Activated naive CD4-positive, alpha-beta T cell treated with anti-CD3 and anti-CD28 coated beads for 36 hours (primary cell): ENCODE data around the gene FAM169A. TPM values are rescaled to one million over a fixed set of nuclear protein-coding genes. Genes with fewer than 3 reads are reported as not detected.
"Not testable (repeated sequence)": the region's sequence is repeated elsewhere in the genome, so short reads cannot be mapped to it uniquely, and the experiment has no call there.

Source experiments
- CTCF ChIA-PET: fragments of 350-600 bp; sonication (Branson Sonifier 250); formaldehyde crosslinking; loops from one replicate; lab custom pipeline; 2021; ENCODE audit warnings: antibody characterized with exemption; lab: Charles Lee
- DNase-seq: peaks from one replicate; pipeline ENCODE4 v3.0.0-alpha.2; 2020
- H3K27ac Mint-ChIP-seq: one replicate; pipeline ENCODE4 v1.8.0; 2021; ENCODE audit warnings: mild to moderate bottlenecking, mixed read lengths
- H3K27me3 Mint-ChIP-seq: one replicate; pipeline ENCODE4 v1.8.0; 2021; ENCODE audit warnings: low read depth, mixed read lengths
- H3K36me3 Mint-ChIP-seq: one replicate; pipeline ENCODE4 v1.8.0; 2021; ENCODE audit warnings: low read depth, mixed read lengths
- H3K4me1 Mint-ChIP-seq: one replicate; pipeline ENCODE4 v1.8.0; 2021; ENCODE audit warnings: low read depth, mixed read lengths
- H3K4me3 Mint-ChIP-seq: one replicate; pipeline ENCODE4 v1.8.0; 2021; ENCODE audit warnings: mild to moderate bottlenecking, moderate library complexity, mixed read lengths
- H3K9me3 Mint-ChIP-seq: one replicate; pipeline ENCODE4 v1.8.0; 2021; ENCODE audit warnings: mixed read lengths
- intact Hi-C: fragments of 100-400 bp; cut with micrococcal nuclease; formaldehyde crosslinking; loops from one replicate; pipeline ENCODE4 v1.15.1; 2023
- total RNA-seq, 2 experiments: library from RNA; stranded (reverse); gene quantifications; one replicate each; pipeline ENCODE4 v1.2.3, GENCODE V29; 2021

FAM169A gene
- 10 to 100 TPM in 1 of 2 experiments, 1 to 10 TPM in 1; 9.3 to 10.7 TPM for total RNA-seq

GRCh38 chr5:74865804-74866595 is at the start of gene FAM169A:
TSS of gene FAM169A (minus strand) at chr5:74866387. CDS start at chr5:74841676, 24,711 bp downstream.
- intact Hi-C loops: loop anchor here (1.0 to 5.0 kb wide), 6 partner anchors 13 to 646 kb away; partner anchors contain the start of genes CERT1, GCNT4, GFM2 and HMGCR

GRCh38 chr5:74915488-74915887 is 49.3 kb upstream of the FAM169A start:
- H3K36me3 Mint-ChIP-seq: no peaks in the 10 kb centered on the region
- CTCF ChIA-PET: interaction anchor here (0.7 to 0.9 kb wide), 2 partner anchors 10 to 57 kb away, joined by 3 to 5 read pairs; no protein-coding TSS in a partner anchor
- H3K27me3 Mint-ChIP-seq: peaks cover 4% of the 10 kb centered on the region
- H3K9me3 Mint-ChIP-seq: peaks cover under 1% of the 10 kb centered on the region
- intact Hi-C loops: loop anchor here (5.0 kb wide), 1 partner anchor 1013 kb away; no protein-coding TSS in a partner anchor
- H3K4me1 Mint-ChIP-seq: no peaks in the 10 kb centered on the region
- DNase-seq: no peak
- no peak overlapping the region for H3K27ac Mint-ChIP-seq
- no peak overlapping the region for H3K4me3 Mint-ChIP-seq

More at GRCh38 chr5:74865804-74866595, at the start of gene FAM169A:
- no peaks in the 10 kb centered on the region for H3K36me3 Mint-ChIP-seq
- H3K4me1 Mint-ChIP-seq: peaks cover 28% of the 10 kb centered on the region
- no peaks in the 10 kb centered on the region for H3K9me3 Mint-ChIP-seq
- no peaks in the 10 kb centered on the region for H3K27me3 Mint-ChIP-seq
- DNase-seq: peak; percentile 43
- peak within 1 kb of the TSS; percentile 83 for H3K27ac Mint-ChIP-seq
- CTCF ChIA-PET: interaction anchor here (1.2 to 1.5 kb wide), 2 partner anchors 11 to 37 kb away, joined by 3 read pairs; no protein-coding TSS in a partner anchor
- peak within 1 kb of the TSS; percentile 85 for H3K4me3 Mint-ChIP-seq

GRCh38 chr5:74911421-74911820 is 45.2 kb upstream of the FAM169A start:
- H3K27me3 Mint-ChIP-seq, H3K4me3 Mint-ChIP-seq, intact Hi-C loops, H3K36me3 Mint-ChIP-seq, H3K27ac Mint-ChIP-seq, H3K4me1 Mint-ChIP-seq, H3K9me3 Mint-ChIP-seq, DNase-seq: not testable (repeated sequence)
- CTCF ChIA-PET: interaction anchor here (1.3 kb wide), 1 partner anchor 238 kb away, joined by 5 read pairs; no protein-coding TSS in a partner anchor

- intact Hi-C loops, DNase-seq, H3K4me1 Mint-ChIP-seq, H3K27me3 Mint-ChIP-seq, CTCF ChIA-PET, H3K27ac Mint-ChIP-seq, H3K36me3 Mint-ChIP-seq, H3K4me3 Mint-ChIP-seq: not testable (repeated sequence)
- peaks cover 11% of the 10 kb centered on the region for H3K9me3 Mint-ChIP-seq
Measured at GRCh38 chr5:74909888-74910287, 43.7 kb upstream of the FAM169A start.

GRCh38 chr5:74908237-74908636 is 42.0 kb upstream of the FAM169A start:
- CTCF ChIA-PET: interaction anchor here (0.7 kb wide), 1 partner anchor 11 kb away, joined by 3 read pairs; no protein-coding TSS in a partner anchor
- DNase-seq: not testable (repeated sequence)

GRCh38 chr5:74904713-74905112 is 38.5 kb upstream of the FAM169A start:
- CTCF ChIA-PET: not testable (repeated sequence)

More at GRCh38 chr5:74908237-74908636, 42.0 kb upstream of the FAM169A start:
- H3K9me3 Mint-ChIP-seq: peaks cover 11% of the 10 kb centered on the region
- H3K36me3 Mint-ChIP-seq, H3K27ac Mint-ChIP-seq, intact Hi-C loops, H3K4me1 Mint-ChIP-seq, H3K27me3 Mint-ChIP-seq, H3K4me3 Mint-ChIP-seq: not testable (repeated sequence)

GRCh38 chr5:74903165-74903787 is 37.1 kb upstream of the FAM169A start:
- intact Hi-C loops: no loop called here
- Mint-ChIP-seq H3K4me1 (no peaks in the 10 kb centered on the region), H3K36me3 (no peaks in the 10 kb centered on the region), H3K27ac (no peak overlapping the region), H3K27me3 (no peaks in the 10 kb centered on the region), H3K9me3 (peaks cover 3% of the 10 kb centered on the region), H3K4me3 (no peak overlapping the region)
- peak; percentile 50 for DNase-seq
- CTCF ChIA-PET: interaction anchor here (0.6 to 1.4 kb wide), 6 partner anchors 14 to 584 kb away, joined by 3 to 4 read pairs (median 3); no protein-coding TSS in a partner anchor

More at GRCh38 chr5:74904713-74905112, 38.5 kb upstream of the FAM169A start:
- H3K36me3 Mint-ChIP-seq, H3K27ac Mint-ChIP-seq, intact Hi-C loops, H3K9me3 Mint-ChIP-seq, H3K4me1 Mint-ChIP-seq, DNase-seq, H3K27me3 Mint-ChIP-seq, H3K4me3 Mint-ChIP-seq: not testable (repeated sequence)

GRCh38 chr5:74897049-74897448 is 30.9 kb upstream of the FAM169A start:
- no peak overlapping the region for H3K27ac Mint-ChIP-seq
- H3K27me3 Mint-ChIP-seq: peaks cover 4% of the 10 kb centered on the region
- H3K4me3 Mint-ChIP-seq: no peak overlapping the region
- H3K36me3 Mint-ChIP-seq: no peaks in the 10 kb centered on the region
- no peak for DNase-seq
- H3K9me3 Mint-ChIP-seq: peaks cover 6% of the 10 kb centered on the region
- CTCF ChIA-PET: interaction anchor here (0.7 kb wide), 1 partner anchor 52 kb away, joined by 5 read pairs; no protein-coding TSS in a partner anchor
- intact Hi-C loops: no loop called here
- H3K4me1 Mint-ChIP-seq: no peaks in the 10 kb centered on the region

- Mint-ChIP-seq H3K27me3 (peaks cover 4% of the 10 kb centered on the region), H3K36me3 (no peaks in the 10 kb centered on the region), H3K27ac (no peak overlapping the region), H3K4me3 (no peak overlapping the region), H3K4me1 (no peaks in the 10 kb centered on the region), H3K9me3 (peaks cover 6% of the 10 kb centered on the region)
- no peak for DNase-seq
- intact Hi-C loops: no loop called here
- CTCF ChIA-PET: no interaction called here
Measured at GRCh38 chr5:74895906-74896305, 29.7 kb upstream of the FAM169A start.

- peaks cover 6% of the 10 kb centered on the region for H3K9me3 Mint-ChIP-seq
- no peak overlapping the region for H3K4me3 Mint-ChIP-seq
- H3K27me3 Mint-ChIP-seq: peaks cover 4% of the 10 kb centered on the region
- DNase-seq: no peak
- intact Hi-C loops: no loop called here
- no peak overlapping the region for H3K27ac Mint-ChIP-seq
- CTCF ChIA-PET: no interaction called here
- no peaks in the 10 kb centered on the region for H3K4me1 Mint-ChIP-seq
- H3K36me3 Mint-ChIP-seq: no peaks in the 10 kb centered on the region
Measured at GRCh38 chr5:74894351-74894750, 28.2 kb upstream of the FAM169A start.

GRCh38 chr5:74892921-74893320 is 26.7 kb upstream of the FAM169A start:
- H3K27ac Mint-ChIP-seq: no peak overlapping the region
- no peaks in the 10 kb centered on the region for H3K4me1 Mint-ChIP-seq
- H3K4me3 Mint-ChIP-seq: no peak overlapping the region
- H3K9me3 Mint-ChIP-seq: peaks cover 6% of the 10 kb centered on the region
- intact Hi-C loops: no loop called here
- H3K36me3 Mint-ChIP-seq: no peaks in the 10 kb centered on the region
- CTCF ChIA-PET: no interaction called here
- no peak for DNase-seq
- peaks cover 6% of the 10 kb centered on the region for H3K27me3 Mint-ChIP-seq

GRCh38 chr5:74889523-74890105 is 23.4 kb upstream of the FAM169A start:
- Mint-ChIP-seq H3K27ac (no peak overlapping the region), H3K4me3 (no peak overlapping the region), H3K9me3 (peaks cover 4% of the 10 kb centered on the region), H3K27me3 (peaks cover 3% of the 10 kb centered on the region), H3K4me1 (no peaks in the 10 kb centered on the region), H3K36me3 (no peaks in the 10 kb centered on the region)
- intact Hi-C loops: no loop called here
- no peak for DNase-seq
- CTCF ChIA-PET: interaction anchor here (1.1 kb wide), 1 partner anchor 13 kb away, joined by 3 read pairs; no protein-coding TSS in a partner anchor
